WI38 (cell line): ENCODE data around the gene MYL12B.

ENCODE experiments used
- H3K4me3 ChIP-seq: 2 replicates; pipeline ENCODE4 v1.5.1; 2011; ENCODE audit warnings: low read depth, mild to moderate bottlenecking, control low read depth, low read length
- CTCF ChIP-seq: IDR thresholded peaks from 2 replicates; pipeline ENCODE4 v1.5.1; 2012; ENCODE audit warnings: low read depth, mild to moderate bottlenecking, control low read depth, low read length

Gene MYL12B

GRCh38 chr18:3279201-3280185 lies 17.6 kb downstream of the MYL12B start:
- TF ChIP-seq CTCF = no peak
- no peak overlapping the region for H3K4me3 ChIP-seq

- TF ChIP-seq CTCF = no peak
- H3K4me3 ChIP-seq = no peak overlapping the region
Measured at GRCh38 chr18:3281456-3282400, 19.8 kb downstream of the MYL12B start.

DNA sequence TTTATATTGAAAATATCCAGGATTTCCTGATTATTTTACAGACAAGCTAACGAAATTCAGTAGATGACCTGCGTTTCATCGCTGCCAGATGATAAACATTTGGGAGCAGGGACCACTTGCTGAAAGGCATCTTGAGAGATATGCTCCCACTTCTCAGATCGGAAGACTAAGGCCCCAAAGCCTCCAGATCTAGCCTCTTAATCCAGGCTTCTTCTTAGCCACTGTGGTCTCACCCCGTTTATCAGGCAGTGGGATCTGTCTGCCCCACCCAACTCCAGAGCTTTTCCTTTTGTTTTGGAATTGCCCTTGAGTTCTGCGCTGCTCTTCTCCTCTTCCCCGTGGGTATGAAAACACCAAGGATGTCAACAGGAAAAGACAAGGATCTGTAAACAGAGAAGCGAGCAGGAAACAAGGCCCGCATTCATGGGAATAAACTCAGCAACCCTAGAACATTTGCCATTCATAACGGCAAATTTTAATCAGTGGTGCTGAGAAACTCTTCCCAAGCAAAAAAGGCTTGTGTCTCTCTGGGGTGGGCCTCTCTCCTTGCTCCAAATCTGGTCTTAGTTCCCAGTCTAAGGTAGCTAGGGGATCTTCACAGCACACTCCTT lies 21.4 kb downstream of the MYL12B start:
- no peak overlapping the region for H3K4me3 ChIP-seq
- TF ChIP-seq CTCF = no peak

- TF ChIP-seq CTCF = no peak
Measured at GRCh38 chr18:3283908-3284307, 22.0 kb downstream of the MYL12B start.

DNA sequence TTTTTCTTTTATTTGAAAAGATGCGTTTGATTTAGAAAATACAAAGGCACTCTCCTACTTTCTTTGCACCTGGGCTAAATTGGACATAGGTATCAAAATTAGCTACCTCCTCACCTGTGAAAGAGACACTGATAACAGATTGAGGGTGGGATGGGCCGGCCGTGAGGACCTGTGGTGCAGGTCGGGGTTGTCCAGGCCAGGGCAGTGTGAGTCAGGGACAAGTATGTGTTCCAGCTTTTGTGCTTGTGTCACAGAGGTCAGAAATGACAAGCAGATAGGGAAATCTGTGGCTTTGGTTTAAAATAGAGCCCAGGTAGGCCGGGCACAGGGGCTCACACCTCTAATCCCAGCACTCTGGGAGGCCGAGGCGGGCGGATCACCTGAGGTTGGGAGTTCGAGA lies 22.6 kb downstream of the MYL12B start:
- H3K4me3 ChIP-seq = no peak overlapping the region
- TF ChIP-seq CTCF = no peak

More at GRCh38 chr18:3283908-3284307, 22.0 kb downstream of the MYL12B start:
- no peak overlapping the region for H3K4me3 ChIP-seq

- no peak for TF ChIP-seq CTCF
- H3K4me3 ChIP-seq = no peak overlapping the region
Measured at GRCh38 chr18:3286159-3286558, 24.2 kb downstream of the MYL12B start.
